ENCODE data around the gene LUC7L.

GRCh38 chr16:229731-230281 lies 557 bp upstream of the LUC7L start:
- TF ChIP-seq EP300 (IDR thresholded peaks at IDR 0.05; ENCODE audit: borderline replicate concordance in 1 of 2, low read depth in 1 of 2, low read length in 1 of 2), result no peak
- TF ChIP-seq, protein P1, sequence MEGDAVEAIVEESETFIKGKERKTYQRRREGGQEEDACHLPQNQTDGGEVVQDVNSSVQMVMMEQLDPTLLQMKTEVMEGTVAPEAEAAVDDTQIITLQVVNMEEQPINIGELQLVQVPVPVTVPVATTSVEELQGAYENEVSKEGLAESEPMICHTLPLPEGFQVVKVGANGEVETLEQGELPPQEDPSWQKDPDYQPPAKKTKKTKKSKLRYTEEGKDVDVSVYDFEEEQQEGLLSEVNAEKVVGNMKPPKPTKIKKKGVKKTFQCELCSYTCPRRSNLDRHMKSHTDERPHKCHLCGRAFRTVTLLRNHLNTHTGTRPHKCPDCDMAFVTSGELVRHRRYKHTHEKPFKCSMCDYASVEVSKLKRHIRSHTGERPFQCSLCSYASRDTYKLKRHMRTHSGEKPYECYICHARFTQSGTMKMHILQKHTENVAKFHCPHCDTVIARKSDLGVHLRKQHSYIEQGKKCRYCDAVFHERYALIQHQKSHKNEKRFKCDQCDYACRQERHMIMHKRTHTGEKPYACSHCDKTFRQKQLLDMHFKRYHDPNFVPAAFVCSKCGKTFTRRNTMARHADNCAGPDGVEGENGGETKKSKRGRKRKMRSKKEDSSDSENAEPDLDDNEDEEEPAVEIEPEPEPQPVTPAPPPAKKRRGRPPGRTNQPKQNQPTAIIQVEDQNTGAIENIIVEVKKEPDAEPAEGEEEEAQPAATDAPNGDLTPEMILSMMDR (IDR thresholded peaks at IDR 0.05), result no peak
- TF ChIP-seq REST (IDR thresholded peaks at IDR 0.05; ENCODE audit: low read depth, low read length), result no peak
- TF ChIP-seq, protein P2, sequence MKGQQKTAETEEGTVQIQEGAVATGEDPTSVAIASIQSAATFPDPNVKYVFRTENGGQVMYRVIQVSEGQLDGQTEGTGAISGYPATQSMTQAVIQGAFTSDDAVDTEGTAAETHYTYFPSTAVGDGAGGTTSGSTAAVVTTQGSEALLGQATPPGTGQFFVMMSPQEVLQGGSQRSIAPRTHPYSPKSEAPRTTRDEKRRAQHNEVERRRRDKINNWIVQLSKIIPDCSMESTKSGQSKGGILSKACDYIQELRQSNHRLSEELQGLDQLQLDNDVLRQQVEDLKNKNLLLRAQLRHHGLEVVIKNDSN (IDR thresholded peaks at IDR 0.05; ENCODE audit: borderline replicate concordance, low read depth), result 0 out of 2 replicates have a peak, but pooled peaks have one; percentile 2
- no peak for TF ChIP-seq YY1 (IDR thresholded peaks at IDR 0.05; ENCODE audit: low read depth)
- TF ChIP-seq, protein P3, sequence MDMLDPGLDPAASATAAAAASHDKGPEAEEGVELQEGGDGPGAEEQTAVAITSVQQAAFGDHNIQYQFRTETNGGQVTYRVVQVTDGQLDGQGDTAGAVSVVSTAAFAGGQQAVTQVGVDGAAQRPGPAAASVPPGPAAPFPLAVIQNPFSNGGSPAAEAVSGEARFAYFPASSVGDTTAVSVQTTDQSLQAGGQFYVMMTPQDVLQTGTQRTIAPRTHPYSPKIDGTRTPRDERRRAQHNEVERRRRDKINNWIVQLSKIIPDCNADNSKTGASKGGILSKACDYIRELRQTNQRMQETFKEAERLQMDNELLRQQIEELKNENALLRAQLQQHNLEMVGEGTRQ (IDR thresholded peaks at IDR 0.05; ENCODE audit: borderline replicate concordance, low read depth, low read length), result no peak
- TF ChIP-seq RXRA (IDR thresholded peaks at IDR 0.05; ENCODE audit: borderline replicate concordance, low read depth), result no peak
- no peak for TF ChIP-seq JUND (IDR thresholded peaks at IDR 0.05)
